Duodenal mucosa (tissue), 2 donors: ENCODE data around the gene TMCC3.

ENCODE experiments used
- H3K27ac ChIP-seq: one replicate; pipeline ENCODE4 v1.7.0; 2013; ENCODE audit warnings: low read depth, low read length
- H3K27me3 ChIP-seq, 2 donors: one replicate each; pipeline ENCODE4 v1.7.0; 2013; ENCODE audit warnings: low read length in 2 of 2, control low read depth in 1 of 2; ENCODE audit not compliant: insufficient read depth in 2 of 2, control insufficient read depth in 1 of 2
- H3K36me3 ChIP-seq, 2 donors: one replicate each; pipeline ENCODE4 v1.7.0; 2013; ENCODE audit warnings: low read length in 2 of 2, control low read depth in 1 of 2; ENCODE audit not compliant: insufficient read depth in 2 of 2, control insufficient read depth in 1 of 2
- H3K4me1 ChIP-seq, 2 donors: one replicate each; pipeline ENCODE4 v1.7.0; 2013; ENCODE audit warnings: low read length in 2 of 2, control low read depth in 1 of 2; ENCODE audit not compliant: insufficient read depth in 2 of 2, control insufficient read depth in 1 of 2
- H3K4me3 ChIP-seq, 2 donors: one replicate each; pipeline ENCODE4 v1.7.0; 2013; ENCODE audit warnings: low read length in 2 of 2, low read depth in 1 of 2
- H3K9ac ChIP-seq, 2 donors: one replicate each; pipeline ENCODE4 v1.7.0; 2013; ENCODE audit warnings: low read length in 2 of 2, low read depth in 1 of 2
- H3K9me3 ChIP-seq, 2 donors: one replicate each; pipeline ENCODE4 v1.7.0; 2013; ENCODE audit warnings: low read length in 2 of 2, control low read depth in 1 of 2; ENCODE audit not compliant: control insufficient read depth in 1 of 2

Gene TMCC3

DNA sequence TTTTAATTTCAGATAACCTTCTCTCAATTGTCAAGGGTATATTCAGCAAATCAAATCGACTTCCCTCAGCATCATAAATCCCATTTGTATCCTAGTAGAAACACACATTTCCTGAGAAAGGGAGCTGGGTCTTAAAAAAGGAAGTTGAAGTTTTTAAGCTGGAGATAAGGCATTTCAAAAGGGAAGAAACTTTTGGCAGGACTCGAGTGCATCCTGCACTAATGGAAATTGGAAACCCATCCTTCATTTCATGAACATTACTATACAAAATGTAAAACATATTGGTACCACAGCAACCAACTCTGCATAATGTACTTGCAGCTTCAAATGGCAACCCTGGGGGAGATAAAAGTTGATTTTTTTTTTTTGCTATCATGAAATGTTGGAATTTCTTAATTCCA is 23.7 kb upstream of the TMCC3 start:
- H3K27ac ChIP-seq, result no peak overlapping the region
- no peaks in the 10 kb centered on the region for H3K27me3 ChIP-seq
- no peaks in the 10 kb centered on the region for H3K36me3 ChIP-seq
- H3K9ac ChIP-seq, result no peak overlapping the region
- H3K4me3 ChIP-seq, result no peak overlapping the region
- no peaks in the 10 kb centered on the region for H3K9me3 ChIP-seq
- H3K4me1 ChIP-seq, result no peaks in the 10 kb centered on the region

DNA sequence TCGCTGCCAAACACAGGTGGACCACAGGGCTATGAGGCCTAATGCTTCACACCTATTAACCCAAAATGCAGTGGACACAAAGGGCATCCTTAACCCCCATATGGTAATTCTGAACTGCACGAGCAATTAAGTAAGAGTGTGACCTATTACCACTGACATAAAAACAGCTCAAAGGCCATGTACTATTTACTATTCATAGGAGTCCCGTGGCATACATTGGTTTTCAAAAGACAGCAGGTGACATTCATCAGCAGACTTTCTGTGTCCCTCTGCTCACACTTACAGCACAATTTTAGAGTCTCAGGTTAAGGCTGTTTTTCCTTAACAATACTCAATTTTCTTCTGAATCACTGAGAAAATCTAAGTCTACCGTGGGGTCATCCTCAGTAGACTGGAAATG is 23.1 kb upstream of the TMCC3 start:
- Histone ChIP-seq H3K9ac (no peak overlapping the region), H3K4me1 (no peaks in the 10 kb centered on the region), H3K27me3 (no peaks in the 10 kb centered on the region), H3K9me3 (no peaks in the 10 kb centered on the region), H3K4me3 (no peak overlapping the region), H3K27ac (no peak overlapping the region), H3K36me3 (no peaks in the 10 kb centered on the region)

DNA sequence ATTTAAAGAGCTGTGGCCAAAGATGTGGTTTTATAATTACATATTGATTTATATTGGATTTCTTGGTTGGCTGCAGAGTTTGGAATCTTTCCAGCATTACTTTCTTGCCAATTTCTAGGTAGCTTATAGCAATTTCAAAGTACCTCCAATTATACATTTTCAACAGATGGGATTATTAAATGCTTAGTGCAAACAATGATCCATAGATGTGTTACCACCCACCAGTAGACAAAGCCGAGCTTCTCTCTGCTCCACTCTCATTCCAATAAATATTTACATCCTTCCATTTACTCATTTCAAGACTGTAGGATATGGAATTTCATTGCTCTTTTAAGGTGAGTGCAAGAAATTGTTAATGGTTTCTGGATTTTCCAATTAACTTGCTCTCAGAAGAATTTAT is 21.6 kb upstream of the TMCC3 start:
- H3K4me1 ChIP-seq, result no peaks in the 10 kb centered on the region
- H3K4me3 ChIP-seq, result no peak overlapping the region
- H3K36me3 ChIP-seq, result no peaks in the 10 kb centered on the region
- no peak overlapping the region for H3K9ac ChIP-seq
- H3K27ac ChIP-seq, result no peak overlapping the region
- no peaks in the 10 kb centered on the region for H3K27me3 ChIP-seq
- no peaks in the 10 kb centered on the region for H3K9me3 ChIP-seq

- Histone ChIP-seq H3K9ac (no peak overlapping the region), H3K9me3 (no peaks in the 10 kb centered on the region), H3K36me3 (no peaks in the 10 kb centered on the region), H3K27ac (no peak overlapping the region), H3K27me3 (no peaks in the 10 kb centered on the region), H3K4me1 (no peaks in the 10 kb centered on the region), H3K4me3 (no peak overlapping the region)
Measured at GRCh38 chr12:94670898-94671297, 20.5 kb upstream of the TMCC3 start.

GRCh38 chr12:94670075-94670474 is 19.7 kb upstream of the TMCC3 start:
- Histone ChIP-seq H3K9ac (no peak overlapping the region), H3K27me3 (no peaks in the 10 kb centered on the region), H3K27ac (no peak overlapping the region), H3K9me3 (no peaks in the 10 kb centered on the region), H3K4me3 (no peak overlapping the region), H3K36me3 (no peaks in the 10 kb centered on the region), H3K4me1 (no peaks in the 10 kb centered on the region)

- Histone ChIP-seq H3K9me3 (no peaks in the 10 kb centered on the region), H3K36me3 (no peaks in the 10 kb centered on the region), H3K4me1 (no peaks in the 10 kb centered on the region), H3K4me3 (no peak overlapping the region), H3K27ac (no peak overlapping the region), H3K9ac (no peak overlapping the region), H3K27me3 (no peaks in the 10 kb centered on the region)
Measured at GRCh38 chr12:94667031-94667540, 16.7 kb upstream of the TMCC3 start.

GRCh38 chr12:94666158-94666557 is 15.8 kb upstream of the TMCC3 start:
- no peaks in the 10 kb centered on the region for H3K36me3 ChIP-seq
- H3K4me3 ChIP-seq, result no peak overlapping the region
- no peaks in the 10 kb centered on the region for H3K9me3 ChIP-seq
- no peaks in the 10 kb centered on the region for H3K4me1 ChIP-seq
- H3K27me3 ChIP-seq, result no peaks in the 10 kb centered on the region
- no peak overlapping the region for H3K27ac ChIP-seq
- no peak overlapping the region for H3K9ac ChIP-seq

DNA sequence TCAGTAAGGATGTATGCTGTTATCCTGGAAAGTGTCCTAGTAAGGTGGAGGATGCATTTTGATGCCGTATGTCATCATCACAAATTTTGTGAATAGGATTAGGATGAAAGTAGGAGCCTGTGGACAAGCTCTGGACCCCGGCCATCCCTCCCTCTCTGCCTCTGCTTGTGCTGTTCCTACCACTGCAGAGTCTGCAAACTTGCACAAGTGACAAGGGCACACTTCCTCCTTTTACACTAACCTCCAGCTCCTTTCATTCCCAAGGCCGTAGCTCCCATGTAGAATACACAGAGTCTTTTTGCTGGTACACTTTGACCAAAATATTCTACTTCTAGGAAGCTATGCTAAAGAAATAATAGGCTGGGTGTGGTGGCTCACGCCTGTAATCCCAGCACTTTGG is 13.3 kb upstream of the TMCC3 start:
- Histone ChIP-seq H3K36me3 (no peaks in the 10 kb centered on the region), H3K27me3 (no peaks in the 10 kb centered on the region), H3K9me3 (no peaks in the 10 kb centered on the region), H3K4me3 (no peak overlapping the region), H3K27ac (no peak overlapping the region), H3K4me1 (no peaks in the 10 kb centered on the region), H3K9ac (no peak overlapping the region)

- Histone ChIP-seq H3K9ac (no peak overlapping the region), H3K27ac (no peak overlapping the region), H3K36me3 (no peaks in the 10 kb centered on the region), H3K27me3 (no peaks in the 10 kb centered on the region), H3K4me1 (no peaks in the 10 kb centered on the region), H3K9me3 (no peaks in the 10 kb centered on the region), H3K4me3 (no peak overlapping the region)
Measured at GRCh38 chr12:94663071-94663470, 12.7 kb upstream of the TMCC3 start.

DNA sequence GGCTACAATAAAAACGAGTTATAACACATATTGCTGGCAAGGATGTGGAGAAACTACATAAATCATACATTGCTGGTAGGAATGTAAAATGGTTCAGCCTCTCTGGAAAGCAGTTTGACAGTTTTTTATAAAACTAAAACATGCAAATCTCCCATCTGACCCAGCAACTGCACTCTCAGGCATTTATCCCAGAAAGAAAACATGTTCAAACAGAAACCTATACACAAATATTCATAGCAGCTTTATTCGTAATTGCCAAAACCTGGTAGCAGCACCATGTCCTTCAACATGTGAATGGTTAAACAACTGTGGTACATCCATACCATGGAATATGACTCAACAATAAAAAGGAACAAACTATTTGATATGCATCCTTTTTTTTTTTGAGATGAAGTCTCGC is 10.1 kb upstream of the TMCC3 start:
- Histone ChIP-seq H3K9me3 (no peaks in the 10 kb centered on the region), H3K27ac (no peak overlapping the region), H3K4me1 (no peaks in the 10 kb centered on the region), H3K27me3 (no peaks in the 10 kb centered on the region), H3K9ac (no peak overlapping the region), H3K4me3 (no peak overlapping the region), H3K36me3 (no peaks in the 10 kb centered on the region)

- Histone ChIP-seq H3K27ac (no peak overlapping the region), H3K27me3 (no peaks in the 10 kb centered on the region), H3K4me1 (no peaks in the 10 kb centered on the region), H3K4me3 (no peak overlapping the region), H3K9ac (no peak overlapping the region), H3K36me3 (no peaks in the 10 kb centered on the region), H3K9me3 (no peaks in the 10 kb centered on the region)
Measured at GRCh38 chr12:94659346-94659930, 9.1 kb upstream of the TMCC3 start.
